Activated CD8-positive, alpha-beta memory T cell treated with anti-CD3 and anti-CD28 coated beads for 1 hour (primary cell): ENCODE results near the gene IL36B.

Source experiments
- DNase-seq, 2 donors: peaks; one replicate each; pipeline ENCODE4 v3.0.0-alpha.2; 2020; ENCODE audit warnings: low read depth in 1 of 2; ENCODE audit errors: extremely low read depth in 1 of 2

The IL36B gene

DNA sequence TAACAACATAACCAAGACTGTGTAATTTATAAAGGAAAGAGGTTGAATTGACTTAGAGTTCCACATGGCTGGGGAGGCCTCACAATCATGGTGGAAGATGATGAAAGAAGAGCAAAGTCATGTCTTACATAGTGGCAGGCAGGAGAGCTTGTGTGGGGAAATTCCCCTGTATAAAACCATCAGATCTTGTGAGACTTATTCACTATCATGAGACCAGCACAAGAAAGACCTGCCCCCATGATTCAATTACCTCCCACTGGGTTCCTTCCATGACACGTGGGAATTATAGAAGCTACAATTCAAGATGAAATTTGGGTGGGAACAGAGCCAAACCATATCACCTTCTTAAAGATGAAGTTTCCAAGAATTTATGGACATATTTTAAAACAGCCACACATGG is 3.9 kb upstream of the IL36B start:
- DNase-seq: no peak

GRCh38 chr2:113054066-113054465 is 1.4 kb upstream of the IL36B start:
- no peak for DNase-seq

- no peak for DNase-seq
Measured at GRCh38 chr2:113053666-113054065, 999 bp upstream of the IL36B start.

DNA sequence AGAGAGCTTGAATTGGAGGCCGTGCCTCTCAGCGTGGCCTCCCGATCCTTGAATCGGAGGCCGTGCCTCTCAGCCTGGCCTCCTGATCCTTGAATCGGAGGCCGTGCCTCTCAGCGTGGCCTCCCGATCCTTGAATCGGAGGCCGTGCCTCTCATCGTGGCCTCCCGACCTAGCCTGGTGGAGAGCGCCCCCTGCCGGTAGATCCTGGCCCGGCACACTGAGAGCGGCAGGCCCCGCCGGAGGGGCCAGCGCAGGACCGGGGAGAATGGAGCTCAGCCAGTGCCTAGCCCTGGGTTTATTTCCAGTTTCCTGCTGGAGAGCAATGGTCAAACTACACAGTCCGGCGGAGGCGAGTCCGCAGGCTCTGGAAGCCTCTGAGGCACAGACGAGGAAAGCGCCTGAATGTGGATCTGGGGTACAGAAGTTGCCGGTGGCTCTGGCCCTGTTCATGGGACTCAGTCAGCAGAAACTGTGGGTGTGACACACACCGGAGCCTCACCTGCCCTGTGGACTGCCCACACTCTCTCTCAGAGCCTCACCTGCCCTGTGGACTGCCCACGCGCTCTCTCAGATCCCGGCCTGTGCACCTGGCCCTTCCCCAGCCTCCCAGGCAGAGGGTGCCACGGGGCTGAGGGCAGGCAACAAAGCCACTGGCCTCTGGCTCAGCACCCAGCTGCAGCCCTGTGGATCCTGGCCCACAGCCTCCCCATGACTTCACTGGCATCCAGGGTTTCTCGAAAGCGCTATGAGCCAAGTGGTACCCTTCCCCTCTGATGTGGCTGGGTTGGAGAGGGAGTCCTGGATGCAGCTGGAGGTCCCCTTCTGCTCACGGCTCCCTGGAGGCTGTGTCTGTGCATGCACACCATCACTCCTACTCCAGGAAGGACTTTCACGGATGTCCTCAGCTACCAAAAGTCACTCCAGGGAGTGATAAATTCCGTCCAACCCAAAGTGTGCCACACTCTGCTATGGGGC is 1.5 kb downstream of the IL36B start:
- DNase-seq: no peak

DNA sequence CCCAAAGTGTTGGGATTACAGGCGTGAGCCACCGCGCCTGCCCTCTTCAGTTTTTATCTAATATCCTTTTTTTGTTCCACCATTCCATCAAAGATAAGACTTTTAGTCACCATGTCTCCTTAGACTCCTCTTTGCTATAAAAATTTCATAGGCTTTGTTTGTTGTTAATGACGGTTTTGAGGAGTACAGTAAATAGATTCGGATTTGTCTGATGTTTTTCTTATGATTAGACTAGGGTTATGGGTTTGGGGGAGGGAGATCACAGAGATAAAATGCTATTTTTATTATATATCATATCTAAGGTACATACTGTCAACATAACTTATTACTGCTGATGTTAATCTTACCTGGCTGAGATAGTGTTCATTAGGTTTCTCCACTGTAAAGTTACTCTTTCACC is 6.2 kb downstream of the IL36B start:
- DNase-seq: no peak

DNA sequence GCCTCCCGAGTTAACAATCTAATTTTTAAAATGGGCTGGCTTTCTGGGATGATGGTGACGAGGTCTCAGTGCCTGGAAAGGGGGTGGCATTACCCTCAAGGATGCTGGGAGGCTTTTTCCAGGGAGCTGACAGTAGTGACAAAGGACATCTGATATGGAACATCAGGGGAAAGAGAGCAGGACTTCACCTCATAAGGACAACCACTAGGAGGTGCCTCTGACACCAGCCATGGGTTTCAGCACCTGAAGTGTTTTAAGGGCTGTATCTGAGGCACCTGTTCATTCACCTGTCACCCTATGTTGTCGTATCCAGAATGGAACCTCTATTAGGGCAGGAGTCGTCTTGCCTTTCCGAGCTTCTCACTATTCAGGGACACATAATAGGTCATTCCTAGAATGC is 10.8 kb downstream of the IL36B start:
- no peak for DNase-seq

GRCh38 chr2:113039719-113040118 is 12.9 kb downstream of the IL36B start:
- DNase-seq: no peak

GRCh38 chr2:113039158-113039557 is 13.5 kb downstream of the IL36B start:
- no peak for DNase-seq

DNA sequence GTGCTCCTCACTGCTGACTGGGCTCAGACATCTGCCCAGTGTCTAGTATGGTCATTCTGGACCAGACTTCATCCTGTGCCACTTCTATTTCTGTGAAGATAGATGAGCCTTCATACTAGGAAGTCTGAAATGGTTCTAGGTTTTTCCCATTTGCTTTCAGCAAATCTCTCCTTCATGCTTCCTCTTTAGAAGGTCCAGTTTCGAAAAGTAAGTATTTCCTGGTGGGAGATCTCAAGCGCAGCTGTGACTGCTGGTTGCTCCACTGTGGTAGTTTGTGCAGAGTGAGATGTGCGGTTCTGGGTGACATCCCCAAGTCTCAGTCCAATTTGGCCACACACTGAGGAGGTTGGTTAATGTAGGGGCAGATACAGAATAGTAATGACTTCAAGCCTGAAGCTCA is 14.4 kb downstream of the IL36B start:
- no peak for DNase-seq

DNA sequence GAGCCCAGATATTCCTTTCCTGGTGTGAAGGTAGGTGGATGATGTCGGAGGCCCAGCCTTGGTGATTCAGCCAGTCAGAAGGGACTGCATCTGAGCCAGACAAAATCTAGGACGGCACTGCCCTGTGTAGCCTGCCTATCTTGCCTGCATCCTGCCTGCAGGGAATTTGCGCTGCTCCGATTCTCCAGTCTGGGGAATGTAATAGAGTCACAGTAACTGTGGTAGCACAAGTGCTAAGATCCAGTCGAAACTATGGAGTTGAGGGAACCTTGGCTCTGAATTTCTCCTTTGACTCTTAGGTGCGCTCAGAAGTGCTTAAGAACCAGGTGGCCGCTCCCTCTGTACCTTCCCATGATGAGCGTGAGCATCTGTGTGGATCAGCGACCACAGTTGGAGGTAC is 15.9 kb downstream of the IL36B start:
- no peak for DNase-seq

GRCh38 chr2:113034016-113034415 is 18.7 kb downstream of the IL36B start:
- DNase-seq: no peak

DNA sequence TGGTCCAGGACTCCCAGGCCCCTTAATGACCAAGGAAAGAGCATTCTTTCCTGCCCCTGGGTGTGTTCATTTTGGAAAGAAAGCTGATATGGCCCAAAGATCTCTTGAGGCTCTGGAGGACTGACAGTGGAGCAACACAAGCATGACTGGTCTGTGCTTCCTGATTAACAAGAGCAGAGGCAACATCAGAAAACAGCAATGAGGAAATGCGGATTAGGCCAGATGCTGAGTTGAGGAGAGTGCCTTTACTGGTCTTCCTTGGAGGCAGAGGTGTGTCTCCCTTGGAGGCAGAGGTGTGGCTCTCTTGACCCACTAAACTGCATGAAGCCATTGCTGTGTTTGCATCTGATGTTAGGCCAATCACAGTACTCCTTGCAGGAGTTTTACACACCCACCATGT is 19.9 kb downstream of the IL36B start:
- DNase-seq: no peak

GRCh38 chr2:113028112-113028511 is 24.6 kb downstream of the IL36B start:
- DNase-seq: no peak

DNA sequence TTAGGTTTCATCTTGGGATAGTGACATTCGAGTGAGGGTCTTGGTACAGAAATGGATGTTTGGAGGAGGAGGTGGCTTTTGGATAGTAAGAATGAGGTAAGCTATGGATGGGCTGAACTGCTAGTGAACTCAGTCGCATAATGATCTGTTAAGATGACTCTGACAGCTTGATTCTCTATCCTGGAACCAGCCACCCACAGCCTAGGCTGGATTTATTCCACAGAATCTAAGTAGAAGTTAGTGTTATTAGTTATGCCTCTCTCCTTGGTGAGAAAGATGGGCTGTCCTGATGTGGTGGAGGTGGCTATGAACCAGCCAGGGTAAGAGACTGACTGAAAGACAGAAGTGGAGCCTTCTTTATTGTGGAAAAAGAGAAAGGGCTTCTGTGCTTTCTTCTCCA is 25.0 kb downstream of the IL36B start:
- DNase-seq: no peak

DNA sequence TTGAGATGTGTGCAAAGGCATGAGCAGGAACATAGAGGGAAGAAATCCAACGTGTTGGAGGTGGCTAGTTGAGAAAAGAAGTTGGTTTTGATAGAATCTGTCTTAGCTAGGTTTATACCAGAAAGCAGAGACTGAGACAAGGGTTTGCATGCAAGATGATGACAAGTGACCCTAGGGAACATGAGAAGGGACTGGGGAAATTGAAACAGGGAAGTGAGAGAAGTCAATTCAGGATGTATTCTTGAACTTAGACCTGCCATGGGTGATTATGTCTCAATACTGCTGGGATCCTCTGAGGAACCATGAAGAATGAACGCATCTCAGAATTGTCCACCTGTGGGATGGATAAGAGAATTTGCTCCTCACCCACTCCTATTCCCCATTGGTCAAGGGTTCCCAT is 26.9 kb downstream of the IL36B start:
- no peak for DNase-seq

DNA sequence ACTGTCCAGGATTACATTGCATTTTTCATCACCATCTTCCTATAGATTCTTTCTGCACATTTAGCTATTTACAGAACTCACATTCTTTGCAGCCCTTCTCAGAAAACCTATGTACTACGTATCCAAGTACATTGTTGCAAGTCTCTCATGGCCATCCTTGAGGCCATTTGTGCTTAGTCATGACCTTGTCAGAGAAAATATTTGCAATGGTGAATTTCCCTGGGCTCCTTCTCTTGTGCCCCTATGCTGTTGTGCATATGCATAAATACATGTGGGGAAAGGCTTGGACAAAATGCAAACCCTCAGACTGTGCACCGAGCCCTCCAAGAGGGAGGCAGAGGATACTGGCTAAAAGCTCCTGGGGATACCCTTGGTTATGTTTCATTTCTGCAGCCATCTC is 27.9 kb downstream of the IL36B start:
- no peak for DNase-seq

GRCh38 chr2:113021312-113021711 is 31.4 kb downstream of the IL36B start:
- no peak for DNase-seq

DNA sequence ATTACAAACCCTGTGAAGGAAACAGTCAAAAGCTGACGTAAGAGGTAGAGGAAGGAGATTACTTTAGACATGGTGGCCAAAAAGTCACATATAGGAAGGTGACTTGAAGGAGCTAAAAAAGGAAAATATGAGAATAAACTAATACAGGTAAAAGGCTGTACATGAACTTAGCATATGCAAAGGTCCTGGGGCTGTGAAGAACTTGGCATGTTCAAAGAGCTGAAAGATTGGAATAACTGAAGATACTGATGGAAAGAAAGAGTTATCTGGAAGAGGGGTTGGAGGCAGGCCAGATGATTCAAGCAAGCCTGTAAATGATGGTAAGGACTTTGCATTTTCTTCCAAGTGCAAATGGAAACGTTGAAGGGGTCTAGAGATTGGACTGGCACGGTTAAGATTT is 34.2 kb downstream of the IL36B start:
- no peak for DNase-seq

DNA sequence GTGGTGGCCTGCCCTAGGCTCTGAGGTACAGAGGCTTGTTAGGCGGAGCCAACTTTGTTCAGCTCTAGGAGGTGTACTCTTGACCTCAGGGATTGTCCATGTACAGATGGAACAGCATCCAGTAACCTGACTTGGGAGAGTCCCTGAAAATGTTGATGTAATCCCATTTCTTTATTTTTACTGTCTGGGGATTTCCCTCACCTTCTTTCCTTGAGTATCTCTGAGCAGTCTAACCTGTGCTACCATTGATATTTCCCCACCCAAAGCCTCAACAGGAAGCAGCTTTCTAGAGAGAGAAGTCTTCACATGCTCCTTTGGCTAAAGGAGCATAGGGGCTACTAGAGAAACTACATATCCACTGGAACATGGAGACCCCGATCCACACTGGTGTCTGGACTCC is 37.0 kb downstream of the IL36B start:
- no peak for DNase-seq

DNA sequence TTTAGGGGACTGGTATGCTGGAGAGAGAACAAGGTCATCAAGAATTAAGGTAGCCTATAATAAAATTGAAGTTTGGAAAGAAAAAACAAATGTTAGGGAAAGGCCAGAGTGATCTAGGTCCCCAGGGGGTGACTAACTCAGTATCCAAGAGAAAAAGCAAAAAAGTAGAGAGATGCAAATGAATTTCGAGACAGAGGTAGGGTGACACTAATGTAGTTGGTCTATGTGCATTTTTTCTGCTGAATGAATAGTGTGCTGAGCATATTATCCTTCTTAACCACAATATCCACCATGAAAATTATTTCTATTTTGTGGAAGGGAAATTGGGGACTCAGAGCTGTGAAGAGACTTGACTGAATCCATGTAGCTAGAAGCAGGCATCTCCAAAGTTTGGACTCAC is 37.6 kb downstream of the IL36B start:
- DNase-seq: no peak

DNA sequence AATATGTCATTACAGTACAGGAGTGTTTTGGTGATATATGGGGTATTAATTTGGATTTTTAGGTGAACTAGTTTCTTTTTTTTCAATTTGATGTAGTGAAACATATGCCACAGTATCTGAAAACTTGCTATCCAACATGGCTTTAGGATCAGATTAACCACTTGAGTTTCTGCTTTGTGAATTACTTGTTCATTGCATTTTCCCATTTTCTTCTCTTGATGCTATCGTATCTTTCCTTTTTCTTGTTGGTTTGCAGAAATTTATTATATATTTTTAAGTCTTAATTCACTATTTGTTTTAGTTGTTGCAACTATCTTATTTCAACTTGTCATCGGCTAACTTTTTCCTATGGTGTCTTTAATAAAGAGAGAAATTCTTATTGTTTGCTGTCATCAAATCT is 38.6 kb downstream of the IL36B start:
- DNase-seq: no peak

DNA sequence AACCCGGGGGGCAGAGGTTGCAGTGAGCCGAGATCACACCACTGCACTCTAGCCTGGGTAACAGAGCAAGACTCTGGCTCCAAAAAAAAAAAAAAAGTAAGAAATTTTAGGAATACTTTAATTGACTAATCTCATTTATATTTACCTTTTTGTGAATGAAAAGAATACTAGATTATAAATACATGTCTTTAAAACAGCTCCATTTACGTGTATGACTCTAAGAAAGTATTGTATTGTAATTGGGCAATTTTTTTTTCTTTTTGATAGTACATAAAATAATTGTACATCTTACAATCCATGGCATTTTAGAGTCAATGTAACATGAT is 39.4 kb downstream of the IL36B start:
- DNase-seq: no peak
